ENCODE data around the gene LIPE. TPM values are rescaled to one million over a fixed set of nuclear protein-coding genes. Genes with fewer than 3 reads are reported as not detected.
A peak's percentile ranks its signal among the peaks of the same experiment; 100 is the strongest.

LIPE gene
- total RNA-seq, 1 experiment from 2014 or later: 10.2 TPM

DNA sequence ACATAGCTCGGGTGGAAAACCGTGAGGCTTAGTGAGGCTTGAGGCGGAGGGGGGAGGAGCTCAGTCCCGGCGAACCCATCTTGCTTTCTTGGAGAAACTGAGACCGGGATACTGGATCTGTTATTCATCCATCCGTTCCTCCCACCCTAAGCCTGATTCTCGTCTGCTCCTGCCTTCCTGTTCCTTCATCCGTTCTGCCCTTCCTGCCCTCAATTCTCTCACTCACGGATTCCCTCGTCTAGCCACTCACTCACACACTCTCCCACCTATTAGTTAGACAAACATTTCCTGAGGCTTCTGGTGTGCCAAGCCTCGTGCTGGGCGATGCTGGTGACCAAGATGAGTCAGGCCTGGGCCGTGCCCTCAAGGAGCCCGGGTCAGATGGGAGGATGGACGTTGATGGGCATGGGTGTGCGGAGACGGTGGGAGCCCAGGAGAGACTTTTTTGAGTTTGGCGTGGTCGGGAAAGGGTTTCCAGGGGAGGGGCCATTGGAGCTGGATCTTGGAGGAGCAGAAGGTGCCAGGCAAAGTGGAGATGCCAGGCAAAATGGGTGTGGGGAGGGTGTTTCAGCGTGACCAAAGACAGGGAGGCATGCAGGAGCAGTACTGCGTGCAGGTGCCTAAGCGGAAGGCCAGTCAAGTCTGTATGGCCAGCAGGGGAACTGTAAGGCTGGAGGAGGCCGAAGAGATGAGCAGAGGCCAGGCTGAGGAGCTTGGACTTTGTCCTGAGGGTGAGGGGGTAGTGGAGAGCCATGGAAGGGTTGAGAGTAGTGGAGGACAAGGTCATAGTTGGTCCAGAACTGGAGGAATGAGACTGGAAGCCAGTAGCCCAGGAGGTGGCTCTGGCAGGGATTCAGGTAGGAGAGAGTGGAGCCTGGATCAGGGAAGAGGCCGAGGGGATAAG lies 29.7 kb downstream of the LIPE start:
- Mint-ChIP-seq H3K4me1 (peaks cover 29% of the 10 kb centered on the region), H3K4me3 (peak overlapping the region; percentile 78), H3K27ac (peak overlapping the region; percentile 19; the same call in 1 of the 2 replicates), H3K9me3 (no peaks in the 10 kb centered on the region), H3K36me3 (no peaks in the 10 kb centered on the region), H3K27me3 (ENCODE audit: low read depth) (peaks cover 29% of the 10 kb centered on the region)
- ATAC-seq (peak; percentile 1), DNase-seq (ENCODE audit: low spot score) (no peak)
- CTCF ChIA-PET: interaction anchor here (0.7 to 2.9 kb wide), 18 partner anchors 11 to 289 kb away, joined by 3 to 21 read pairs (median 6); partner anchors contain the start of genes GSK3A and POU2F2
- TF ChIP-seq SP1 (CRISPR knock-in tag; conservative IDR thresholded peaks at IDR 0.05) (0 out of 2 replicates have a peak, but pooled peaks have one; percentile 26), FOXP1 (CRISPR knock-in tag; IDR thresholded peaks at IDR 0.05; ENCODE audit: borderline replicate concordance) (0 out of 2 replicates have a peak, but pooled peaks have one; percentile 16), SOX15 (CRISPR knock-in tag; IDR thresholded peaks at IDR 0.05) (no peak), ZBTB21 (CRISPR knock-in tag; IDR thresholded peaks at IDR 0.05; ENCODE audit: borderline replicate concordance) (0 out of 2 replicates have a peak, but pooled peaks have one; percentile 24), SMAD3 (CRISPR knock-in tag; IDR thresholded peaks at IDR 0.05; ENCODE audit: borderline replicate concordance) (peak; percentile 68; the same call in 1 of the 2 replicates), ETV6 (CRISPR knock-in tag; IDR thresholded peaks at IDR 0.05) (no peak)
- TF ChIP-seq, protein P1, sequence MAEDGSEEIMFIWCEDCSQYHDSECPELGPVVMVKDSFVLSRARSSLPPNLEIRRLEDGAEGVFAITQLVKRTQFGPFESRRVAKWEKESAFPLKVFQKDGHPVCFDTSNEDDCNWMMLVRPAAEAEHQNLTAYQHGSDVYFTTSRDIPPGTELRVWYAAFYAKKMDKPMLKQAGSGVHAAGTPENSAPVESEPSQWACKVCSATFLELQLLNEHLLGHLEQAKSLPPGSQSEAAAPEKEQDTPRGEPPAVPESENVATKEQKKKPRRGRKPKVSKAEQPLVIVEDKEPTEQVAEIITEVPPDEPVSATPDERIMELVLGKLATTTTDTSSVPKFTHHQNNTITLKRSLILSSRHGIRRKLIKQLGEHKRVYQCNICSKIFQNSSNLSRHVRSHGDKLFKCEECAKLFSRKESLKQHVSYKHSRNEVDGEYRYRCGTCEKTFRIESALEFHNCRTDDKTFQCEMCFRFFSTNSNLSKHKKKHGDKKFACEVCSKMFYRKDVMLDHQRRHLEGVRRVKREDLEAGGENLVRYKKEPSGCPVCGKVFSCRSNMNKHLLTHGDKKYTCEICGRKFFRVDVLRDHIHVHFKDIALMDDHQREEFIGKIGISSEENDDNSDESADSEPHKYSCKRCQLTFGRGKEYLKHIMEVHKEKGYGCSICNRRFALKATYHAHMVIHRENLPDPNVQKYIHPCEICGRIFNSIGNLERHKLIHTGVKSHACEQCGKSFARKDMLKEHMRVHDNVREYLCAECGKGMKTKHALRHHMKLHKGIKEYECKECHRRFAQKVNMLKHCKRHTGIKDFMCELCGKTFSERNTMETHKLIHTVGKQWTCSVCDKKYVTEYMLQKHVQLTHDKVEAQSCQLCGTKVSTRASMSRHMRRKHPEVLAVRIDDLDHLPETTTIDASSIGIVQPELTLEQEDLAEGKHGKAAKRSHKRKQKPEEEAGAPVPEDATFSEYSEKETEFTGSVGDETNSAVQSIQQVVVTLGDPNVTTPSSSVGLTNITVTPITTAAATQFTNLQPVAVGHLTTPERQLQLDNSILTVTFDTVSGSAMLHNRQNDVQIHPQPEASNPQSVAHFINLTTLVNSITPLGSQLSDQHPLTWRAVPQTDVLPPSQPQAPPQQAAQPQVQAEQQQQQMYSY (CRISPR knock-in tag; IDR thresholded peaks at IDR 0.05): peak; percentile 66
- POLR2A ChIA-PET: interaction anchor here (0.6 to 1.8 kb wide), 8 partner anchors 10 to 299 kb away, joined by 3 to 8 read pairs (median 4); partner anchors contain the start of genes GSK3A and PAFAH1B3

DNA sequence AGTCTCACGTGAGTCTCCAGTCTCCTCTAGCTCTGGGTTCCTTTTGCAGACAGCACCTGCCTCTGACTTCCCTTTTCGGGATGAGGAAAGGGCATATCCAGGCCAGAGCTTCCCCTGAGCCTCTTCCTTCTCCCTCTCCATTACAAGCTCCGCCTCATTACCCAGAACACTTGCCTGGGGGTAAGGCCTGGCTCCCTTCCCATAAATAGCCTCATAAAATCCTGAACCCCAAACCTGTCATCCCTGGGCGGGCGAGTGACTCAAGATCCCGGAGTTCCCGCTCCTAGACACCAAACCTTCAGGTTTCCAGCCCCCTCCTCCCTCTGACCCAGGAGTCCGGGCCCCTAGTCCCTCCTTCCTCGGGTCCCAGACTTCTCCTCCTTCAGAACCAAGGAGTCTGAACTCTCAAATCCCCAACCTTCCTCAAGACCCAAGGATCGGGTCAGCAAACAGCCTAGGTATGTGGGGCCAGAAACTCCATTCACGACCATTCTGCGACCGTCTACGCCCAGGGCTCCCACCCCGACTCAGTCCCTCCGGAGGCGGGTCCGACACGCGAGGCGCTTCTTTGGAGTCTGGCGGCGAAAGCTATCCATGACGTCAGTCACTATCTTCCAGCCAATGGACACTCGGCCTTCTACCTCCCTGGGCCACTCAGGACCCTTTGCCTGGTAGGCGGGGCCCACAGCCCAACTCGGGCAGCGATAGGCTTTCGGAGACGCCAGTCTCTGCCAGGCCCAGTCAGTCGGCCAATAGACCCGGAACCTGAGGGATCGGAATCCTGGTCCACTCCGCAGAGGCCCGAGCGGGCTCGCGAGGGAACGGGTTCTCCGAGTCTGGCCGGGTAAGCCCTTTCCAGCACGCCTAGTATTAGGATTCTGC lies 30.6 kb downstream of the LIPE start:
- H3K36me3 Mint-ChIP-seq: no peaks in the 10 kb centered on the region
- DNase-seq (ENCODE audit: low spot score) (peak; percentile 100), ATAC-seq (peak; percentile 94)
- ChIA-PET POLR2A (interaction anchor here (0.6 to 1.8 kb wide), 8 partner anchors 10 to 153 kb away, joined by 3 to 8 read pairs (median 4); partner anchors contain the start of genes GSK3A and PAFAH1B3), CTCF (interaction anchor here (0.6 to 2.9 kb wide), 21 partner anchors 10 to 288 kb away, joined by 3 to 21 read pairs (median 6); partner anchors contain the start of genes GSK3A and POU2F2)
- H3K4me3 Mint-ChIP-seq: peak overlapping the region; percentile 78
- H3K27me3 Mint-ChIP-seq (ENCODE audit: low read depth): peaks cover 30% of the 10 kb centered on the region
- H3K9me3 Mint-ChIP-seq: no peaks in the 10 kb centered on the region
- peak overlapping the region; percentile 86 for H3K27ac Mint-ChIP-seq
- peaks cover 30% of the 10 kb centered on the region for H3K4me1 Mint-ChIP-seq
- TF ChIP-seq SMAD3 (CRISPR knock-in tag; IDR thresholded peaks at IDR 0.05; ENCODE audit: borderline replicate concordance): no peak
- TF ChIP-seq, protein P2, sequence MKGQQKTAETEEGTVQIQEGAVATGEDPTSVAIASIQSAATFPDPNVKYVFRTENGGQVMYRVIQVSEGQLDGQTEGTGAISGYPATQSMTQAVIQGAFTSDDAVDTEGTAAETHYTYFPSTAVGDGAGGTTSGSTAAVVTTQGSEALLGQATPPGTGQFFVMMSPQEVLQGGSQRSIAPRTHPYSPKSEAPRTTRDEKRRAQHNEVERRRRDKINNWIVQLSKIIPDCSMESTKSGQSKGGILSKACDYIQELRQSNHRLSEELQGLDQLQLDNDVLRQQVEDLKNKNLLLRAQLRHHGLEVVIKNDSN (CRISPR knock-in tag; IDR thresholded peaks at IDR 0.05): peak; percentile 36; the same call in 1 of the 2 replicates
- TF ChIP-seq IRF2 (CRISPR knock-in tag; IDR thresholded peaks at IDR 0.05; ENCODE audit: borderline replicate concordance, low read depth): no peak
- TF ChIP-seq, protein P1 (CRISPR knock-in tag; IDR thresholded peaks at IDR 0.05): peak; percentile 96
- no peak for TF ChIP-seq ZNF219 (CRISPR knock-in tag; IDR thresholded peaks at IDR 0.05; ENCODE audit: borderline replicate concordance)
- TF ChIP-seq, protein P3, sequence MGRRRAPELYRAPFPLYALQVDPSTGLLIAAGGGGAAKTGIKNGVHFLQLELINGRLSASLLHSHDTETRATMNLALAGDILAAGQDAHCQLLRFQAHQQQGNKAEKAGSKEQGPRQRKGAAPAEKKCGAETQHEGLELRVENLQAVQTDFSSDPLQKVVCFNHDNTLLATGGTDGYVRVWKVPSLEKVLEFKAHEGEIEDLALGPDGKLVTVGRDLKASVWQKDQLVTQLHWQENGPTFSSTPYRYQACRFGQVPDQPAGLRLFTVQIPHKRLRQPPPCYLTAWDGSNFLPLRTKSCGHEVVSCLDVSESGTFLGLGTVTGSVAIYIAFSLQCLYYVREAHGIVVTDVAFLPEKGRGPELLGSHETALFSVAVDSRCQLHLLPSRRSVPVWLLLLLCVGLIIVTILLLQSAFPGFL (CRISPR knock-in tag; IDR thresholded peaks at IDR 0.05; ENCODE audit: borderline replicate concordance): no peak
- TF ChIP-seq ZNF396 (CRISPR knock-in tag; IDR thresholded peaks at IDR 0.05; ENCODE audit: borderline replicate concordance): no peak
- TF ChIP-seq, protein P4, sequence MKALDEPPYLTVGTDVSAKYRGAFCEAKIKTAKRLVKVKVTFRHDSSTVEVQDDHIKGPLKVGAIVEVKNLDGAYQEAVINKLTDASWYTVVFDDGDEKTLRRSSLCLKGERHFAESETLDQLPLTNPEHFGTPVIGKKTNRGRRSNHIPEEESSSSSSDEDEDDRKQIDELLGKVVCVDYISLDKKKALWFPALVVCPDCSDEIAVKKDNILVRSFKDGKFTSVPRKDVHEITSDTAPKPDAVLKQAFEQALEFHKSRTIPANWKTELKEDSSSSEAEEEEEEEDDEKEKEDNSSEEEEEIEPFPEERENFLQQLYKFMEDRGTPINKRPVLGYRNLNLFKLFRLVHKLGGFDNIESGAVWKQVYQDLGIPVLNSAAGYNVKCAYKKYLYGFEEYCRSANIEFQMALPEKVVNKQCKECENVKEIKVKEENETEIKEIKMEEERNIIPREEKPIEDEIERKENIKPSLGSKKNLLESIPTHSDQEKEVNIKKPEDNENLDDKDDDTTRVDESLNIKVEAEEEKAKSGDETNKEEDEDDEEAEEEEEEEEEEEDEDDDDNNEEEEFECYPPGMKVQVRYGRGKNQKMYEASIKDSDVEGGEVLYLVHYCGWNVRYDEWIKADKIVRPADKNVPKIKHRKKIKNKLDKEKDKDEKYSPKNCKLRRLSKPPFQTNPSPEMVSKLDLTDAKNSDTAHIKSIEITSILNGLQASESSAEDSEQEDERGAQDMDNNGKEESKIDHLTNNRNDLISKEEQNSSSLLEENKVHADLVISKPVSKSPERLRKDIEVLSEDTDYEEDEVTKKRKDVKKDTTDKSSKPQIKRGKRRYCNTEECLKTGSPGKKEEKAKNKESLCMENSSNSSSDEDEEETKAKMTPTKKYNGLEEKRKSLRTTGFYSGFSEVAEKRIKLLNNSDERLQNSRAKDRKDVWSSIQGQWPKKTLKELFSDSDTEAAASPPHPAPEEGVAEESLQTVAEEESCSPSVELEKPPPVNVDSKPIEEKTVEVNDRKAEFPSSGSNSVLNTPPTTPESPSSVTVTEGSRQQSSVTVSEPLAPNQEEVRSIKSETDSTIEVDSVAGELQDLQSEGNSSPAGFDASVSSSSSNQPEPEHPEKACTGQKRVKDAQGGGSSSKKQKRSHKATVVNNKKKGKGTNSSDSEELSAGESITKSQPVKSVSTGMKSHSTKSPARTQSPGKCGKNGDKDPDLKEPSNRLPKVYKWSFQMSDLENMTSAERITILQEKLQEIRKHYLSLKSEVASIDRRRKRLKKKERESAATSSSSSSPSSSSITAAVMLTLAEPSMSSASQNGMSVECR (CRISPR knock-in tag; IDR thresholded peaks at IDR 0.05; ENCODE audit: borderline replicate concordance): peak; percentile 61; the same call in 1 of the 2 replicates
- no peak for TF ChIP-seq EMX1 (CRISPR knock-in tag; IDR thresholded peaks at IDR 0.05)
- TF ChIP-seq FOXP1 (CRISPR knock-in tag; IDR thresholded peaks at IDR 0.05; ENCODE audit: borderline replicate concordance): no peak
- no peak for TF ChIP-seq ZNF138 (CRISPR knock-in tag; conservative IDR thresholded peaks at IDR 0.05)
